T-helper 1 cell treated with Interleukin-12 subunit alpha and Interleukin-12 subunit beta and Interleukin-4 antibody, amounts not matched to agents 30 μg/mL and 1 μg/mL, for 36 hours (primary cell): ENCODE results near the gene SURF6.
"Not testable (repeated sequence)": the region's sequence is repeated elsewhere in the genome, so short reads cannot be mapped to it uniquely, and the experiment has no call there.

Experiments used
- H3K27ac Mint-ChIP-seq: one replicate; pipeline ENCODE4 v1.8.0; 2021; ENCODE audit warnings: mild to moderate bottlenecking, mixed read lengths
- H3K27me3 Mint-ChIP-seq: one replicate; pipeline ENCODE4 v1.8.0; 2021; ENCODE audit warnings: low read depth, mixed read lengths
- H3K36me3 Mint-ChIP-seq: one replicate; pipeline ENCODE4 v1.8.0; 2021; ENCODE audit warnings: low read depth, mixed read lengths
- H3K4me1 Mint-ChIP-seq: one replicate; pipeline ENCODE4 v1.8.0; 2021; ENCODE audit warnings: low read depth, mixed read lengths
- H3K4me3 Mint-ChIP-seq: one replicate; pipeline ENCODE4 v1.8.0; 2021; ENCODE audit warnings: mild to moderate bottlenecking, moderate library complexity, mixed read lengths
- H3K9me3 Mint-ChIP-seq: one replicate; pipeline ENCODE4 v1.8.0; 2021; ENCODE audit warnings: mixed read lengths

Gene SURF6

GRCh38 chr9:133307301-133307700, 28.7 kb downstream of the SURF6 start:
- Mint-ChIP-seq H3K36me3 (no peaks in the 10 kb centered on the region), H3K27me3 (peaks cover 8% of the 10 kb centered on the region), H3K27ac (no peak overlapping the region), H3K4me3 (no peak overlapping the region), H3K4me1 (no peaks in the 10 kb centered on the region), H3K9me3 (no peaks in the 10 kb centered on the region)

- no peak overlapping the region for H3K4me3 Mint-ChIP-seq
- H3K36me3 Mint-ChIP-seq, result no peaks in the 10 kb centered on the region
- peaks cover 8% of the 10 kb centered on the region for H3K27me3 Mint-ChIP-seq
- H3K9me3 Mint-ChIP-seq, result no peaks in the 10 kb centered on the region
- no peaks in the 10 kb centered on the region for H3K4me1 Mint-ChIP-seq
- H3K27ac Mint-ChIP-seq, result no peak overlapping the region
These were observed 29.5 kb downstream of the SURF6 start for GRCh38 chr9:133306242-133307204.

GRCh38 chr9:133305731-133306130, 30.3 kb downstream of the SURF6 start:
- H3K36me3 Mint-ChIP-seq, result no peaks in the 10 kb centered on the region
- no peak overlapping the region for H3K27ac Mint-ChIP-seq
- no peaks in the 10 kb centered on the region for H3K9me3 Mint-ChIP-seq
- no peak overlapping the region for H3K4me3 Mint-ChIP-seq
- no peaks in the 10 kb centered on the region for H3K4me1 Mint-ChIP-seq
- peaks cover 8% of the 10 kb centered on the region for H3K27me3 Mint-ChIP-seq

- Mint-ChIP-seq H3K4me3 (no peak overlapping the region), H3K36me3 (no peaks in the 10 kb centered on the region), H3K4me1 (no peaks in the 10 kb centered on the region), H3K9me3 (no peaks in the 10 kb centered on the region), H3K27ac (no peak overlapping the region), H3K27me3 (peaks cover 6% of the 10 kb centered on the region)
These were observed 31.3 kb downstream of the SURF6 start for GRCh38 chr9:133304477-133305377.

- no peak overlapping the region for H3K4me3 Mint-ChIP-seq
- no peaks in the 10 kb centered on the region for H3K4me1 Mint-ChIP-seq
- H3K27ac Mint-ChIP-seq, result no peak overlapping the region
- H3K36me3 Mint-ChIP-seq, result no peaks in the 10 kb centered on the region
- H3K9me3 Mint-ChIP-seq, result no peaks in the 10 kb centered on the region
- no peaks in the 10 kb centered on the region for H3K27me3 Mint-ChIP-seq
These were observed 31.9 kb downstream of the SURF6 start for GRCh38 chr9:133304158-133304470.

- H3K36me3 Mint-ChIP-seq, result no peaks in the 10 kb centered on the region
- H3K9me3 Mint-ChIP-seq, result no peaks in the 10 kb centered on the region
- no peaks in the 10 kb centered on the region for H3K4me1 Mint-ChIP-seq
- no peak overlapping the region for H3K4me3 Mint-ChIP-seq
- H3K27ac Mint-ChIP-seq, result no peak overlapping the region
- H3K27me3 Mint-ChIP-seq, result no peaks in the 10 kb centered on the region
These were observed 32.5 kb downstream of the SURF6 start for GRCh38 chr9:133303266-133304157.

- no peaks in the 10 kb centered on the region for H3K36me3 Mint-ChIP-seq
- no peaks in the 10 kb centered on the region for H3K4me1 Mint-ChIP-seq
- H3K9me3 Mint-ChIP-seq, result no peaks in the 10 kb centered on the region
- peaks cover 4% of the 10 kb centered on the region for H3K27me3 Mint-ChIP-seq
- H3K4me3 Mint-ChIP-seq, result no peak overlapping the region
- no peak overlapping the region for H3K27ac Mint-ChIP-seq
These were observed 34.4 kb downstream of the SURF6 start for GRCh38 chr9:133301253-133302230.

- H3K9me3 Mint-ChIP-seq, H3K4me1 Mint-ChIP-seq, H3K36me3 Mint-ChIP-seq, H3K27ac Mint-ChIP-seq, H3K4me3 Mint-ChIP-seq, H3K27me3 Mint-ChIP-seq: not testable (repeated sequence)
These were observed 36.0 kb downstream of the SURF6 start for GRCh38 chr9:133299996-133300395.

GRCh38 chr9:133294257-133294656, 41.7 kb downstream of the SURF6 start:
- Mint-ChIP-seq H3K4me1 (no peaks in the 10 kb centered on the region), H3K27ac (no peak overlapping the region), H3K27me3 (peaks cover 13% of the 10 kb centered on the region), H3K36me3 (no peaks in the 10 kb centered on the region), H3K9me3 (peaks cover 34% of the 10 kb centered on the region), H3K4me3 (no peak overlapping the region)

- no peaks in the 10 kb centered on the region for H3K36me3 Mint-ChIP-seq
- H3K4me1 Mint-ChIP-seq, result no peaks in the 10 kb centered on the region
- H3K27me3 Mint-ChIP-seq, result peaks cover 9% of the 10 kb centered on the region
- H3K9me3 Mint-ChIP-seq, result peaks cover 34% of the 10 kb centered on the region
- no peak overlapping the region for H3K4me3 Mint-ChIP-seq
- no peak overlapping the region for H3K27ac Mint-ChIP-seq
These were observed 45.2 kb downstream of the SURF6 start for GRCh38 chr9:133290751-133291302.

- Mint-ChIP-seq H3K9me3 (peaks cover 20% of the 10 kb centered on the region), H3K4me3 (no peak overlapping the region), H3K4me1 (no peaks in the 10 kb centered on the region), H3K36me3 (no peaks in the 10 kb centered on the region), H3K27ac (no peak overlapping the region), H3K27me3 (no peaks in the 10 kb centered on the region)
These were observed 49.5 kb downstream of the SURF6 start for GRCh38 chr9:133286523-133286922.

GRCh38 chr9:133285252-133285775, 50.7 kb downstream of the SURF6 start:
- Mint-ChIP-seq H3K36me3 (no peaks in the 10 kb centered on the region), H3K27me3 (peaks cover 4% of the 10 kb centered on the region), H3K27ac (no peak overlapping the region), H3K4me1 (no peaks in the 10 kb centered on the region), H3K4me3 (no peak overlapping the region), H3K9me3 (peaks cover 8% of the 10 kb centered on the region)

- H3K27ac Mint-ChIP-seq, result no peak overlapping the region
- H3K36me3 Mint-ChIP-seq, result no peaks in the 10 kb centered on the region
- H3K27me3 Mint-ChIP-seq, result peaks cover 5% of the 10 kb centered on the region
These were observed 51.6 kb downstream of the SURF6 start for GRCh38 chr9:133284362-133284761.

More at GRCh38 chr9:133284362-133284761, 51.6 kb downstream of the SURF6 start:
- no peaks in the 10 kb centered on the region for H3K9me3 Mint-ChIP-seq
- no peaks in the 10 kb centered on the region for H3K4me1 Mint-ChIP-seq
- no peak overlapping the region for H3K4me3 Mint-ChIP-seq
